WTC11 (cell line): ENCODE measurements around the gene RAPGEF2. TPM values are rescaled to one million over a fixed set of nuclear protein-coding genes. Genes with fewer than 3 reads are reported as not detected.

Experiments
- ATAC-seq: fragments of 200-7000 bp; cut with Tn5 transposase; 2 replicates; pipeline ENCODE4 v1.10.0; 2021; ENCODE audit warnings: mild to moderate bottlenecking, moderate library complexity
- CTCF ChIA-PET: fragments of 300-600 bp; sonication (Branson Sonifier 250); formaldehyde crosslinking; loops from one replicate; lab custom pipeline; 2021; ENCODE audit warnings: antibody characterized with exemption; lab: Charles Lee
- POLR2A ChIA-PET: fragments of 350-600 bp; sonication (Branson Sonifier 250); formaldehyde crosslinking; loops from one replicate; lab custom pipeline; 2021; ENCODE audit warnings: antibody characterized with exemption; lab: Charles Lee
- DNase-seq: peaks from one replicate; pipeline ENCODE4 v3.0.0; 2021; ENCODE audit warnings: low spot score
- H3K27ac Mint-ChIP-seq: 2 replicates; pipeline ENCODE4 v1.8.0; 2021; ENCODE audit warnings: mixed read lengths
- H3K27me3 Mint-ChIP-seq: 2 replicates; pipeline ENCODE4 v1.8.0; 2021; ENCODE audit warnings: low read depth, mild to moderate bottlenecking, moderate library complexity, mixed read lengths
- H3K36me3 Mint-ChIP-seq: 2 replicates; pipeline ENCODE4 v1.8.0; 2021; ENCODE audit warnings: mixed read lengths
- H3K4me1 Mint-ChIP-seq: 2 replicates; pipeline ENCODE4 v1.8.0; 2022; ENCODE audit warnings: mixed read lengths
- H3K4me3 Mint-ChIP-seq: 2 replicates; pipeline ENCODE4 v1.8.0; 2021; ENCODE audit warnings: mild to moderate bottlenecking, moderate library complexity, mixed read lengths
- H3K9me3 Mint-ChIP-seq: 2 replicates; pipeline ENCODE4 v1.8.0; 2021; ENCODE audit warnings: mixed read lengths
- CREM ChIP-seq: sonication (generic); formaldehyde crosslinking; IDR thresholded peaks from 2 replicates; pipeline ENCODE4 v1.8.1; 2022; ENCODE audit warnings: mild to moderate bottlenecking, missing genetic modification reagents, moderate library complexity
- ERG ChIP-seq: fragments of 250-450 bp; sonication (Bioruptor Pico); IDR thresholded peaks from 2 replicates; pipeline ENCODE4 v1.8.0; 2021; ENCODE audit warnings: mild to moderate bottlenecking
- ESRRA ChIP-seq: sonication (generic); formaldehyde crosslinking; IDR thresholded peaks from 2 replicates; pipeline ENCODE4 v1.8.1; 2022; ENCODE audit warnings: mild to moderate bottlenecking, missing genetic modification reagents, borderline replicate concordance
- ETV6 ChIP-seq: sonication (generic); formaldehyde crosslinking; IDR thresholded peaks from 2 replicates; pipeline ENCODE4 v1.8.1; 2022; ENCODE audit warnings: mild to moderate bottlenecking, missing genetic modification reagents
- FOXP1 ChIP-seq: sonication (generic); formaldehyde crosslinking; IDR thresholded peaks from 2 replicates; pipeline ENCODE4 v1.8.0; 2022; ENCODE audit warnings: missing genetic modification reagents, mild to moderate bottlenecking, moderate library complexity, borderline replicate concordance
- GABPB1 ChIP-seq: sonication (generic); formaldehyde crosslinking; IDR thresholded peaks from 2 replicates; pipeline ENCODE4 v1.8.1; 2023; ENCODE audit warnings: mild to moderate bottlenecking, missing genetic modification reagents
- HMGXB4 ChIP-seq: sonication (generic); formaldehyde crosslinking; IDR thresholded peaks from 2 replicates; pipeline ENCODE4 v1.8.1; 2023; ENCODE audit warnings: mild to moderate bottlenecking, moderate library complexity, missing genetic modification reagents
- NR3C1 ChIP-seq: sonication (generic); formaldehyde crosslinking; conservative IDR thresholded peaks from 2 replicates; pipeline ENCODE4 v1.8.1; 2023; ENCODE audit warnings: low read depth, mild to moderate bottlenecking, missing genetic modification reagents
- STAT6 ChIP-seq: sonication (generic); formaldehyde crosslinking; conservative IDR thresholded peaks from 2 replicates; pipeline ENCODE4 v1.8.1; 2023; ENCODE audit warnings: mild to moderate bottlenecking, low read depth, missing genetic modification reagents, moderate library complexity
- ZNF219 ChIP-seq: sonication (generic); formaldehyde crosslinking; IDR thresholded peaks from 2 replicates; pipeline ENCODE4 v1.8.0; 2023; ENCODE audit warnings: missing genetic modification reagents, mild to moderate bottlenecking, borderline replicate concordance
- ZNF317 ChIP-seq: sonication (generic); formaldehyde crosslinking; IDR thresholded peaks from 2 replicates; pipeline ENCODE4 v1.8.1; 2023; ENCODE audit warnings: low read depth, mild to moderate bottlenecking, moderate library complexity, missing genetic modification reagents, borderline replicate concordance
- ZNF671 ChIP-seq: fragments of 250-450 bp; sonication (Bioruptor Pico); IDR thresholded peaks from 2 replicates; pipeline ENCODE4 v1.8.0; 2021; ENCODE audit warnings: mild to moderate bottlenecking
- total RNA-seq: library from RNA; stranded (reverse); gene quantifications from 3 replicates; pipeline ENCODE4 v1.2.3, GENCODE V29; 2021
- TF ChIP-seq, protein P1 (sequence below): fragments of 250-450 bp; sonication (Bioruptor Pico); IDR thresholded peaks from 2 replicates; pipeline ENCODE4 v1.9.0; 2021; ENCODE audit warnings: mild to moderate bottlenecking, borderline replicate concordance

Gene RAPGEF2
- total RNA-seq, 1 experiment from 2014 or later, result 40.6 TPM

- TF ChIP-seq NR3C1 (CRISPR knock-in tag) (no peak), ZNF317 (CRISPR knock-in tag) (no peak), FOXP1 (CRISPR knock-in tag) (no peak), ZNF671 (CRISPR knock-in tag) (no peak), ZNF219 (CRISPR knock-in tag) (no peak)
- TF ChIP-seq, all 79 proteins: peak for 0
Observed at GRCh38 chr4:159104694-159105414, 2.0 kb downstream of the RAPGEF2 start (continued).

GRCh38 chr4:159105761-159106243 is 2.9 kb downstream of the RAPGEF2 start:
- H3K4me1 Mint-ChIP-seq, result peaks cover 60% of the 10 kb centered on the region
- peak overlapping the region; percentile 93 for H3K4me3 Mint-ChIP-seq
- DNase-seq (no peak), ATAC-seq (no peak)
- TF ChIP-seq, protein P1, sequence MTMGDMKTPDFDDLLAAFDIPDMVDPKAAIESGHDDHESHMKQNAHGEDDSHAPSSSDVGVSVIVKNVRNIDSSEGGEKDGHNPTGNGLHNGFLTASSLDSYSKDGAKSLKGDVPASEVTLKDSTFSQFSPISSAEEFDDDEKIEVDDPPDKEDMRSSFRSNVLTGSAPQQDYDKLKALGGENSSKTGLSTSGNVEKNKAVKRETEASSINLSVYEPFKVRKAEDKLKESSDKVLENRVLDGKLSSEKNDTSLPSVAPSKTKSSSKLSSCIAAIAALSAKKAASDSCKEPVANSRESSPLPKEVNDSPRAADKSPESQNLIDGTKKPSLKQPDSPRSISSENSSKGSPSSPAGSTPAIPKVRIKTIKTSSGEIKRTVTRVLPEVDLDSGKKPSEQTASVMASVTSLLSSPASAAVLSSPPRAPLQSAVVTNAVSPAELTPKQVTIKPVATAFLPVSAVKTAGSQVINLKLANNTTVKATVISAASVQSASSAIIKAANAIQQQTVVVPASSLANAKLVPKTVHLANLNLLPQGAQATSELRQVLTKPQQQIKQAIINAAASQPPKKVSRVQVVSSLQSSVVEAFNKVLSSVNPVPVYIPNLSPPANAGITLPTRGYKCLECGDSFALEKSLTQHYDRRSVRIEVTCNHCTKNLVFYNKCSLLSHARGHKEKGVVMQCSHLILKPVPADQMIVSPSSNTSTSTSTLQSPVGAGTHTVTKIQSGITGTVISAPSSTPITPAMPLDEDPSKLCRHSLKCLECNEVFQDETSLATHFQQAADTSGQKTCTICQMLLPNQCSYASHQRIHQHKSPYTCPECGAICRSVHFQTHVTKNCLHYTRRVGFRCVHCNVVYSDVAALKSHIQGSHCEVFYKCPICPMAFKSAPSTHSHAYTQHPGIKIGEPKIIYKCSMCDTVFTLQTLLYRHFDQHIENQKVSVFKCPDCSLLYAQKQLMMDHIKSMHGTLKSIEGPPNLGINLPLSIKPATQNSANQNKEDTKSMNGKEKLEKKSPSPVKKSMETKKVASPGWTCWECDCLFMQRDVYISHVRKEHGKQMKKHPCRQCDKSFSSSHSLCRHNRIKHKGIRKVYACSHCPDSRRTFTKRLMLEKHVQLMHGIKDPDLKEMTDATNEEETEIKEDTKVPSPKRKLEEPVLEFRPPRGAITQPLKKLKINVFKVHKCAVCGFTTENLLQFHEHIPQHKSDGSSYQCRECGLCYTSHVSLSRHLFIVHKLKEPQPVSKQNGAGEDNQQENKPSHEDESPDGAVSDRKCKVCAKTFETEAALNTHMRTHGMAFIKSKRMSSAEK (CRISPR knock-in tag), result no peak
- TF ChIP-seq ESRRA (CRISPR knock-in tag) (no peak), CREM (CRISPR knock-in tag) (no peak), HMGXB4 (no peak), GABPB1 (no peak), STAT6 (no peak), ERG (CRISPR knock-in tag) (no peak)
- peaks cover 11% of the 10 kb centered on the region for H3K27me3 Mint-ChIP-seq
- no peak overlapping the region for H3K27ac Mint-ChIP-seq
- H3K36me3 Mint-ChIP-seq, result no peaks in the 10 kb centered on the region
- CTCF ChIA-PET, result no interaction called here
- H3K9me3 Mint-ChIP-seq, result no peaks in the 10 kb centered on the region
- POLR2A ChIA-PET, result no interaction called here

GRCh38 chr4:159106636-159107035 is 3.8 kb downstream of the RAPGEF2 start:
- H3K27me3 Mint-ChIP-seq, result peaks cover 5% of the 10 kb centered on the region; the same call in 1 of the 2 replicates
- POLR2A ChIA-PET, result no interaction called here
- H3K9me3 Mint-ChIP-seq, result no peaks in the 10 kb centered on the region
- CTCF ChIA-PET, result no interaction called here
- H3K4me3 Mint-ChIP-seq, result peak overlapping the region; percentile 42
- TF ChIP-seq ETV6 (CRISPR knock-in tag), result no peak
- DNase-seq (no peak), ATAC-seq (no peak)
- H3K27ac Mint-ChIP-seq, result 0 out of 2 replicates have a peak overlapping the region, but pooled peaks have one; percentile 15
- H3K36me3 Mint-ChIP-seq, result no peaks in the 10 kb centered on the region
- H3K4me1 Mint-ChIP-seq, result peaks cover 61% of the 10 kb centered on the region
